OCI-M1 (cell line): ENCODE data around the gene FUT7.
"Not testable (repeated sequence)": the region's sequence is repeated elsewhere in the genome, so short reads cannot be mapped to it uniquely, and the experiment has no call there.

Experiments
- DNase-seq: peaks from one replicate; lab custom pipeline; 2025; lab: John Stamatoyannopoulos, UW

FUT7 gene

DNA sequence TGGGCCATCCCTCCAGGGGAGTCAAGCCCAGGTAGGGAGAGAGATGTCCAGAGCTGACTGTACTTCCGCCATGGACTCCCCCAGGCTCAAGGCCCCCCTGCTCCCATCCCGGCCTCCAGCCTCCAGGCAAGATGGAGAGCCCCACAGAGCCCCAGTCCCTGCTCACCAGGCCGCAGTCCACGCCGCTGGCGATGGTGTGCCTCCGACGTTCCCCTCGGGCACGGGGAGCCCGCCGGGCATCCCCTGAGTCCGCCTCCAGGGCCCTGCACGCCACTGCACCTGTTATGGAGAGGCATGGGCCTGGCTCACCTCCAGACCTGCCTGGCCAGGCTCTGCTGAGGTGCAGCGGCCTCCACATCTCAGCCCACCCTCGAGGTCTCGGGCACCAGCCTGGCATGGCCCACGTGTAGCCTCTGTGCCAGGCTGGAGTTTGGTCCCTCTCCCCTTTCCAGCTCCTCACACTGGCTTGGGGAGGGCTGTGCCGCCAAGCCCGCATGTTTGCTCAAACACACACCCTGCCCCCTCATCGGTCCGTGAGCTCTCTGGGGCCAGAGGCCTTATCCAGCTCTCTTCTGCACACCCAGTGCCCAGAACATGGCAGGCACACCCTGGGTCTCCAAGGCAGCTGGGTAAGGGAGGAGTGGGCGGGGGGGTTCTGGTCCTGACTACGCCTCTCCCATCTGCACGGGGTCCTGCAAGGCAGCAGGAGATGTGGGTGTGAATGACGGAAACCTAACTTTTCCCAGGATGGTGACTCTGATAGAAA lies 34.4 kb upstream of the FUT7 start:
- DNase-seq, result no peak

DNA sequence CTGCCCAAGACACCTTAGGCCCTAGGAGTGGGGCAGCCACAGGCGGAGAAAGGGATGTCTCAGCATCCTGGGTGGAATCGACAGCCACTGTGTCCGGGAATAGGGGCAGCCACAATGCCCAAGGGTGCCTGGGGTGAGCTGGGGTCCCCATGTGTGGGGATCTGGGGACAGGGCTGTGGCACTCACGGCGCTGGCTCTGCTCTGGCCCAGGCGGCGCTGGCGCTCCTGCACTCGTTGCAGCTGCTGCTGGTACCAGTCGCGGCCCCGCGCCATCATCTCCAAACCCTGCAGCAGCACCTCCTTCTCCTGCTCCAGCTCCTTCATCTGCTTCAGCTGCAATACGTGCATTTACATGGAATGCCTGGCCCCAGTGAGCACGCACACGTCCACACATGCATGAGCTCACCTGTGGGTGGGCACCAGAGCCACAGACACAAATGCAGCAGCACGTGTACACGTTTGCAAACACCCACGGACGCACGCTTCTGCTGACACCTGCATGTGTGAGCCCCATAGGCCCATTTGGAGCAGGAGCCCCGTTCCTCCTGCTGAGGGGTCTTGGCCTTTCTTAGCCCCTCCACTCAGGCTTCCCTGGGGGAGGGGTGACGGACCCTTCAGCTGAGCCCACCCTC lies 33.6 kb upstream of the FUT7 start:
- no peak for DNase-seq

GRCh38 chr9:137064880-137065164 lies 32.9 kb upstream of the FUT7 start:
- no peak for DNase-seq

DNA sequence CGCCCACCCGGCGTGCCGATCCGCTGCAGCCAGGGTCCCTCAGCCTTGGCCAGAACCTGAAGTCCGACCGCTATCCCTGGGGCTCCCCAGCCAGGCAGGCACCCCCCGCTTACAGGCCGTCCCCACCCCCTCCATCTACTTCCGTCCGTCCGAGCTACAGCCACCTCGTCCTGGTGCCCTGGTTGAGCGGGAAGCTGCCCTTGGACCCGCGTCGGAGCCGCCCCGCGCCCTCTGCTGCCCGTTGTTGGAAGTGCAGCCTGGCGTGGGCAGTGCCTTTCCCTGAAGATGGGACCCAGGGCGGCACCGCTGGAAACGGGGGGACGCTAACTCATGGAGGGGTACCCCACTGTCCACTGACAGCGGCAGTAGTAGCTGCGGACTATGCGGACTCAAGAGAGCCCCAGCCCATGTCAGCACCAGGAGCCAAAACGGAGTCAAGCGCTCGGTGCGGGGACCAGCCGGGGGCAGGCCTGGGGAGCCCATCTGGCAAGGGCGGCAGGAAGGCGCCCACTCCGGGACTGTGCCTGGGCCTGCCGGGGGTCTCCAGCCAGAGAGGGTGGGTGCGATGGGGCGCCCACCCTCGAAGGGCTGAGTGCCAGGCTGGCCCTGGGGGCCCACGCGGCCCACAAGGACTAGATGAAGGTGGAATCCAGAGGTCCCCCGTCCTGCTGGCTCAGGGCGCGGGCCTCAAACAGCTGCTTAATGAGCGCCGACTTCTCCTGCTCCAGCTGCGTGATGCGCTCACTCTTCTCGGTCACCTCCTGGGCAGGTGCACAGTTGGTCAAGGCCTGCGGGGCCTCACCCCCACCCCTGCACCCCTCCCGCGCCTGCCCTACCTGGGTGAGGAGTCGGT lies 32.4 kb upstream of the FUT7 start:
- DNase-seq, result peak; percentile 68

GRCh38 chr9:137063311-137064026 lies 31.6 kb upstream of the FUT7 start:
- DNase-seq, result no peak

GRCh38 chr9:137062798-137063197 lies 30.9 kb upstream of the FUT7 start:
- not testable (repeated sequence) for DNase-seq

DNA sequence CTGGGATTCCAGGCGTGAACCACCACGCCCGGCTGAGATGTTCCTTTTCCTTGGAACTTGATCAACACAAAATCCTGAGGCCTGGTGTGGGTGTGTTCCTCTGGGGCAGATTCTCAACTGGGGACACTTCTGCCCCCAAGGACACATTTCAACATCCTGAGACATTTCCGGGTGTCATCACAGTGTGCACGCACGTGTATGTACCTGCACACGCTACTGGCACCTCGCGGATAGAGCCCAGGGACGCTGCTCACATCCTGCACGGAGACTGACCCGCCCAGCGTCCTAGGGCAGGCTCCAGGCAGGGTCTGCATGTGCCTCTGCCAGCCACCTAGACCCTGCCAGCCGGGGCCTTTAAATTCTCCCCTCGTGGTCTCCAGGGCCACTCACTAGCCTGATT lies 30.5 kb upstream of the FUT7 start:
- DNase-seq, result no peak

GRCh38 chr9:137058521-137059234 lies 26.8 kb upstream of the FUT7 start:
- DNase-seq, result no peak

DNA sequence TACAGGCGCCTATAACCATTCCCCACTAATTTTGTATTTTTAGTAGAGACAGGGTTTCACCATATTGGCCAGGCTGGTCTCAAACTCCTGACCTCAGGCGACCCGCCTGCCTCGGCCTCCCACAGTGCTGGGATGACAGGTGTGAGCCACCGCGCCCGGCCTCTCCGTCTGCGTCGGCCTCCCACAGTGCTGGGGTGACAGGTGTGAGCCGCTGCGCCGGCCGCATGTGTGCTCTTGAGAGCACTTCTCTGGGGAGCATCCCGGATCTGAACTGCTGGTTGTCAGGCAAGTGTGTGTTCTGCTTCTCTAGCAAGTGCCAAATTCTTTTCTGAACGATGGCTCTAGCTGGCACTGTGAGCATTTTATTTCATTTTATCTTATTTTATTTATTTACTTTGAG lies 25.7 kb upstream of the FUT7 start:
- no peak for DNase-seq

GRCh38 chr9:137056739-137057415 lies 25.0 kb upstream of the FUT7 start:
- no peak for DNase-seq

GRCh38 chr9:137055385-137056364 lies 23.8 kb upstream of the FUT7 start:
- DNase-seq, result no peak

- DNase-seq, result no peak
Observed at GRCh38 chr9:137054932-137055384, 23.1 kb upstream of the FUT7 start.

- no peak for DNase-seq
Observed at GRCh38 chr9:137053944-137054931, 22.4 kb upstream of the FUT7 start, which contains the start of gene ENTPD2. TSS of gene ENTPD2 (minus strand) at chr9:137054061. CDS start at chr9:137053997, 64 bp downstream.

GRCh38 chr9:137052998-137053943 lies 21.4 kb upstream of the FUT7 start:
- no peak for DNase-seq

- no peak for DNase-seq
Observed at GRCh38 chr9:137052293-137052692, 20.4 kb upstream of the FUT7 start.

DNA sequence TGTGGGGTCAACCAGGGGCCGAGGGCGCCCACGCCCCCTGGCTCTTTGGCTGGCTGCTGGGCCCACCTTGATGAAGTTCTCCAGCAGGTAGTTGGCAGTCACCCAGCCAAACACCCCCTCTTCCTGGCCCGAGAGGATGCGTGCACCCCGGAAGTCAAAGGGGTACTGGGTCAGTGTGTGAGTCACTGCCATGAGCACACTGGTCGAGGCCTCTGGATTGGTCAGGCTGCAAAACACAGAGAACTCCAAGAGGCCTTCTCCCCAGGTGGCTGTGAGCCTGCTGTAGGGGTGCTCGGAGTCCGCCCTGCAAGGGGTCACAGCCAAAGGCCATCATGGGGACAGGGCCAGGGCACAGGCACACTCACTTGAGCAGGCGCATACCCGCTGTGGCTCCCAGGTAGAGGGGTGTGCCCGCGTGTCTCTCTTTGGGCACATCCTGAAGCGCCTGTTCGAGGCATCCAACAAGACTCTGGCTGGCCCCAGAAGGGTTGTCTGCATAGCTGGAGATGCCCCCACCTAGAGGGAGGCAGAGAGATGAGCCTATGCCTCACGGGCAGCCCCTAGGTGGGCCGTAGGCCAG lies 19.3 kb upstream of the FUT7 start:
- DNase-seq, result no peak

GRCh38 chr9:137050570-137050969 lies 18.7 kb upstream of the FUT7 start:
- DNase-seq, result no peak
